ENCODE data around the gene RPS15. TPM values are rescaled to one million over a fixed set of nuclear protein-coding genes. Genes with fewer than 3 reads are reported as not detected.
A peak's percentile ranks its signal among the peaks of the same experiment; 100 is the strongest.

The RPS15 gene
- total and polyA plus RNA-seq, 9 of the 15 experiments (the other 6 are each of a cell fraction or from before 2014, with no cell fraction given): 605 to 2,791 (median 957) TPM

DNA sequence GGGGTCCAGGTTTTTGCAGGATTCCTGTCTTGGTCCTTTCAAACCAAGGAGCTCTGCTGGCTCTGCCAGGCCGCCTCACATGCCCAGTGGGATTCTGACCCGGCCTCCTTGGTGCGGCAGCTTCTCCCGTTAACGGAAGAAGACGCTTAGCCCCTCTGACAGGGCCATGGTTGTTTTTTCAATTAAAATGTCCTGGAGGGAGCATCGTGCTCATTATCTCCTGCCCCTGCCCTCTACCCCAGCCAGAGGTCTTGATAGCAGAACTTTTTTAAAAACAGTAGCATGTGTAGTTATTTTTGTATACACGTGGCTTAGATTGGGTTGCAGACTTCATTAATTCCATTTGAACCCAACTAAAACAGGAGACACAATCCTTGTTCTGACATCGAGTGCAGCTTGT is 11.5 kb upstream of the RPS15 start:
- no peaks in the 10 kb centered on the region for H3K9me3 ChIP-seq (replicated peaks; ENCODE audit: control insufficient read depth, insufficient read depth, low read depth, low read length)
- ATAC-seq (no peak), FAIRE-seq (no peak), DNase-seq (ENCODE audit: extremely low read depth in 1 of 4, low spot score in 3 of 4) (no peak)
- no peak overlapping the region for H3K4me3 ChIP-seq
- no peak overlapping the region for H3K4me2 ChIP-seq (ENCODE audit: insufficient read depth, low read length)
- POLR2A ChIA-PET: interaction anchor here (1.4 to 1.6 kb wide), 3 partner anchors 9 to 14 kb away, joined by 4 to 6 read pairs (median 5); no protein-coding TSS in a partner anchor
- 86% methylated on average over 9 of the region's 9 CpGs for WGBS (ENCODE audit: insufficient coverage, low coverage, missing lambda C conversion rate)
- no peaks in the 10 kb centered on the region for H3K27me3 ChIP-seq (ENCODE audit: control insufficient read depth in 2 of 2, insufficient read depth in 2 of 2, low read length in 2 of 2)
- intact Hi-C loops (cut with micrococcal nuclease) (no loop called here), in situ Hi-C loops (cut with MboI) (no loop called here)
- no peak overlapping the region for H2AFZ ChIP-seq (ENCODE audit: low read depth, low read length)
- H3K4me1 ChIP-seq (replicated peaks in 1 of 2; ENCODE audit: control insufficient read depth in 2 of 2, insufficient read depth in 2 of 2, low read length in 2 of 2): peaks cover 0 to 53% of the 10 kb centered on the region in 2 experiments; a peak in 2 of 5 replicates
- CTCF ChIA-PET (ENCODE audit: low intra/inter-chr PET ratio): no interaction called here
- 0 out of 4 replicates have a peak overlapping the region, but pooled peaks of 1 of the 2 experiments have one; percentile 59 for H3K9ac ChIP-seq (ENCODE audit: insufficient read depth in 1 of 2, low read depth in 2 of 2, low read length in 2 of 2)
- peaks cover 92% of the 10 kb centered on the region for H3K36me3 ChIP-seq (ENCODE audit: control insufficient read depth, insufficient read depth, low read length)
- H3K9me1 ChIP-seq (ENCODE audit: control insufficient read depth, insufficient read depth, low read length): peaks cover 4% of the 10 kb centered on the region
- peaks cover 49% of the 10 kb centered on the region for H3K79me2 ChIP-seq (ENCODE audit: control insufficient read depth, insufficient read depth, low read length)
- peaks cover 14% of the 10 kb centered on the region for H4K20me1 ChIP-seq (replicated peaks; ENCODE audit: control insufficient read depth, insufficient read depth, low read length)
- peak; percentile 8; the same call in 1 of the 2 replicates for TF ChIP-seq POLR2AphosphoS5 (IDR thresholded peaks at IDR 0.05; ENCODE audit: control insufficient read depth, insufficient read depth, low read depth, low read length)
- TF ChIP-seq, protein P1, sequence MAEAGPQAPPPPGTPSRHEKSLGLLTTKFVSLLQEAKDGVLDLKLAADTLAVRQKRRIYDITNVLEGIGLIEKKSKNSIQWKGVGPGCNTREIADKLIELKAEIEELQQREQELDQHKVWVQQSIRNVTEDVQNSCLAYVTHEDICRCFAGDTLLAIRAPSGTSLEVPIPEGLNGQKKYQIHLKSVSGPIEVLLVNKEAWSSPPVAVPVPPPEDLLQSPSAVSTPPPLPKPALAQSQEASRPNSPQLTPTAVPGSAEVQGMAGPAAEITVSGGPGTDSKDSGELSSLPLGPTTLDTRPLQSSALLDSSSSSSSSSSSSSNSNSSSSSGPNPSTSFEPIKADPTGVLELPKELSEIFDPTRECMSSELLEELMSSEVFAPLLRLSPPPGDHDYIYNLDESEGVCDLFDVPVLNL (CRISPR knock-in tag; IDR thresholded peaks at IDR 0.05; ENCODE audit: low read depth): no peak
- no peak for TF ChIP-seq NFXL1 (CRISPR knock-in tag; IDR thresholded peaks at IDR 0.05)
- no peak for TF ChIP-seq ZNF282 (CRISPR knock-in tag; IDR thresholded peaks at IDR 0.05)
- TF ChIP-seq RNF2 (IDR thresholded peaks at IDR 0.05): no peak
- H3K27ac ChIP-seq (ENCODE audit: extremely low read depth, low read depth, low read length): no peak overlapping the region
- no TSS peak for BruUV-seq (replicated peaks)

All from K562 (cell line).